ENCODE measurements around the gene TMEM258. TPM values are rescaled to one million over a fixed set of nuclear protein-coding genes. Genes with fewer than 3 reads are reported as not detected.

The TMEM258 gene
- total RNA-seq, 1 donor from 2014 or later: 166 TPM

GRCh38 chr11:61784506-61784805 is 7.9 kb downstream of the TMEM258 start:
- Mint-ChIP-seq H3K9me3 (no peaks in the 10 kb centered on the region), H3K27me3 (ENCODE audit: insufficient read depth) (no peaks in the 10 kb centered on the region), H3K27ac (no peak overlapping the region), H3K4me1 (ENCODE audit: low read depth) (peaks cover 2% of the 10 kb centered on the region), H3K4me3 (no peak overlapping the region), H3K36me3 (ENCODE audit: low read depth) (peaks cover 28% of the 10 kb centered on the region)
- DNase-seq (ENCODE audit: low spot score): no peak
- intact Hi-C loops (cut with micrococcal nuclease): no loop called here

GRCh38 chr11:61783717-61784505 is 8.5 kb downstream of the TMEM258 start:
- H3K4me3 Mint-ChIP-seq: no peak overlapping the region
- H3K36me3 Mint-ChIP-seq (ENCODE audit: low read depth): peaks cover 23% of the 10 kb centered on the region
- intact Hi-C loops (cut with micrococcal nuclease): no loop called here
- DNase-seq (ENCODE audit: low spot score): no peak
- peak overlapping the region; percentile 48 for H3K27ac Mint-ChIP-seq
- H3K9me3 Mint-ChIP-seq: no peaks in the 10 kb centered on the region
- no peaks in the 10 kb centered on the region for H3K27me3 Mint-ChIP-seq (ENCODE audit: insufficient read depth)
- no peaks in the 10 kb centered on the region for H3K4me1 Mint-ChIP-seq (ENCODE audit: low read depth)

- no peak for DNase-seq (ENCODE audit: low spot score)
- H3K9me3 Mint-ChIP-seq: no peaks in the 10 kb centered on the region
- H3K4me1 Mint-ChIP-seq (ENCODE audit: low read depth): peaks cover 6% of the 10 kb centered on the region
- intact Hi-C loops (cut with micrococcal nuclease): no loop called here
- H3K27me3 Mint-ChIP-seq (ENCODE audit: insufficient read depth): no peaks in the 10 kb centered on the region
- peaks cover 15% of the 10 kb centered on the region for H3K36me3 Mint-ChIP-seq (ENCODE audit: low read depth)
- no peak overlapping the region for H3K27ac Mint-ChIP-seq
- H3K4me3 Mint-ChIP-seq: no peak overlapping the region
Measured at GRCh38 chr11:61782841-61783240, 9.6 kb downstream of the TMEM258 start.

GRCh38 chr11:61782299-61782698 is 10.1 kb downstream of the TMEM258 start:
- peaks cover 15% of the 10 kb centered on the region for H3K36me3 Mint-ChIP-seq (ENCODE audit: low read depth)
- intact Hi-C loops (cut with micrococcal nuclease): no loop called here
- H3K9me3 Mint-ChIP-seq: no peaks in the 10 kb centered on the region
- no peak overlapping the region for H3K27ac Mint-ChIP-seq
- H3K27me3 Mint-ChIP-seq (ENCODE audit: insufficient read depth): no peaks in the 10 kb centered on the region
- no peak for DNase-seq (ENCODE audit: low spot score)
- peaks cover 8% of the 10 kb centered on the region for H3K4me1 Mint-ChIP-seq (ENCODE audit: low read depth)
- H3K4me3 Mint-ChIP-seq: no peak overlapping the region

GRCh38 chr11:61781585-61781984 is 10.8 kb downstream of the TMEM258 start:
- H3K9me3 Mint-ChIP-seq: no peaks in the 10 kb centered on the region
- H3K4me3 Mint-ChIP-seq: no peak overlapping the region
- no peak overlapping the region for H3K27ac Mint-ChIP-seq
- H3K27me3 Mint-ChIP-seq (ENCODE audit: insufficient read depth): no peaks in the 10 kb centered on the region
- peaks cover 11% of the 10 kb centered on the region for H3K36me3 Mint-ChIP-seq (ENCODE audit: low read depth)
- peaks cover 8% of the 10 kb centered on the region for H3K4me1 Mint-ChIP-seq (ENCODE audit: low read depth)
- intact Hi-C loops (cut with micrococcal nuclease): no loop called here
- DNase-seq (ENCODE audit: low spot score): no peak

GRCh38 chr11:61780581-61781162 is 11.7 kb downstream of the TMEM258 start:
- Mint-ChIP-seq H3K36me3 (ENCODE audit: low read depth) (peaks cover 11% of the 10 kb centered on the region), H3K4me3 (no peak overlapping the region), H3K27me3 (ENCODE audit: insufficient read depth) (no peaks in the 10 kb centered on the region), H3K4me1 (ENCODE audit: low read depth) (peaks cover 8% of the 10 kb centered on the region), H3K27ac (no peak overlapping the region), H3K9me3 (no peaks in the 10 kb centered on the region)
- no peak for DNase-seq (ENCODE audit: low spot score)
- intact Hi-C loops (cut with micrococcal nuclease): no loop called here

- Mint-ChIP-seq H3K27ac (no peak overlapping the region), H3K4me3 (peak overlapping the region; percentile 40), H3K36me3 (ENCODE audit: low read depth) (peaks cover 6% of the 10 kb centered on the region), H3K9me3 (no peaks in the 10 kb centered on the region), H3K4me1 (ENCODE audit: low read depth) (peaks cover 8% of the 10 kb centered on the region), H3K27me3 (ENCODE audit: insufficient read depth) (no peaks in the 10 kb centered on the region)
- no peak for DNase-seq (ENCODE audit: low spot score)
- intact Hi-C loops (cut with micrococcal nuclease): no loop called here
Measured at GRCh38 chr11:61779666-61780525, 12.5 kb downstream of the TMEM258 start.

- Mint-ChIP-seq H3K27ac (no peak overlapping the region), H3K9me3 (no peaks in the 10 kb centered on the region), H3K36me3 (ENCODE audit: low read depth) (peaks cover 2% of the 10 kb centered on the region), H3K4me3 (no peak overlapping the region), H3K4me1 (ENCODE audit: low read depth) (peaks cover 8% of the 10 kb centered on the region), H3K27me3 (ENCODE audit: insufficient read depth) (no peaks in the 10 kb centered on the region)
- intact Hi-C loops (cut with micrococcal nuclease): no loop called here
- no peak for DNase-seq (ENCODE audit: low spot score)
Measured at GRCh38 chr11:61778920-61779650, 13.3 kb downstream of the TMEM258 start.

GRCh38 chr11:61778357-61778886 is 14.0 kb downstream of the TMEM258 start:
- Mint-ChIP-seq H3K36me3 (ENCODE audit: low read depth) (no peaks in the 10 kb centered on the region), H3K27me3 (ENCODE audit: insufficient read depth) (no peaks in the 10 kb centered on the region), H3K4me3 (no peak overlapping the region), H3K9me3 (no peaks in the 10 kb centered on the region), H3K27ac (no peak overlapping the region), H3K4me1 (ENCODE audit: low read depth) (peaks cover 8% of the 10 kb centered on the region)
- intact Hi-C loops (cut with micrococcal nuclease): no loop called here
- no peak for DNase-seq (ENCODE audit: low spot score)

- no peak overlapping the region for H3K27ac Mint-ChIP-seq
- DNase-seq (ENCODE audit: low spot score): peak; percentile 61
- H3K9me3 Mint-ChIP-seq: no peaks in the 10 kb centered on the region
- H3K36me3 Mint-ChIP-seq (ENCODE audit: low read depth): no peaks in the 10 kb centered on the region
- peak overlapping the region; percentile 28 for H3K4me3 Mint-ChIP-seq
- H3K27me3 Mint-ChIP-seq (ENCODE audit: insufficient read depth): no peaks in the 10 kb centered on the region
- H3K4me1 Mint-ChIP-seq (ENCODE audit: low read depth): peaks cover 8% of the 10 kb centered on the region
- intact Hi-C loops (cut with micrococcal nuclease): no loop called here
Measured at GRCh38 chr11:61777234-61778090, 14.9 kb downstream of the TMEM258 start.

GRCh38 chr11:61776561-61777075 is 15.8 kb downstream of the TMEM258 start:
- H3K36me3 Mint-ChIP-seq (ENCODE audit: low read depth): no peaks in the 10 kb centered on the region
- DNase-seq (ENCODE audit: low spot score): peak; percentile 48
- no peaks in the 10 kb centered on the region for H3K9me3 Mint-ChIP-seq
- H3K27ac Mint-ChIP-seq: no peak overlapping the region
- intact Hi-C loops (cut with micrococcal nuclease): loop anchor here (1.0 kb wide), 1 partner anchor 24 kb away; the partner anchor contains the start of gene MYRF
- no peaks in the 10 kb centered on the region for H3K27me3 Mint-ChIP-seq (ENCODE audit: insufficient read depth)
- H3K4me3 Mint-ChIP-seq: peak overlapping the region; percentile 41
- peaks cover 8% of the 10 kb centered on the region for H3K4me1 Mint-ChIP-seq (ENCODE audit: low read depth)

All from activated T-helper 1 cell treated with anti-CD3 and anti-CD28 coated beads, Interleukin-12 subunit alpha, Interleukin-12 subunit beta, Interleukin-2, Interleukin-4 antibody, amounts not matched to agents 30 ng/mL and 10 ng/mL and 1 ng/mL, durations not matched to agents 14 hours and 24 hours and 36 hours (primary cell).